GM12878 (cell line): ENCODE data around the gene LIMS1. TPM values are rescaled to one million over a fixed set of nuclear protein-coding genes. Genes with fewer than 3 reads are reported as not detected.

Experiments
- ASH2L ChIP-seq: fragments of 300-600, 200-600 bp; sonication (generic); IDR thresholded peaks from 2 replicates; pipeline ENCODE4 v1.6.1; 2017; ENCODE audit warnings: low read depth, mild to moderate bottlenecking, borderline replicate concordance
- ATF2 ChIP-seq: IDR thresholded peaks from 2 replicates; pipeline ENCODE4 v1.6.1; 2012; ENCODE audit warnings: low read length, inconsistent platforms
- ATF7 ChIP-seq: fragments of 450-650 bp; IDR thresholded peaks from 2 replicates; pipeline ENCODE4 v1.6.1; 2016; ENCODE audit warnings: low read depth, mild to moderate bottlenecking
- CREB1 ChIP-seq: IDR thresholded peaks from 2 replicates; pipeline ENCODE4 v1.6.1; 2012; ENCODE audit warnings: low read depth, mild to moderate bottlenecking, inconsistent platforms
- DPF2 ChIP-seq: fragments of 450-650 bp; IDR thresholded peaks from 2 replicates; pipeline ENCODE4 v1.6.1; 2017; ENCODE audit warnings: mild to moderate bottlenecking
- EED ChIP-seq: sonication (generic); IDR thresholded peaks from 2 replicates; pipeline ENCODE4 v1.6.1; 2016; ENCODE audit warnings: antibody characterized with exemption, low read depth
- EP300 ChIP-seq, 2 experiments: fragments of 150-350 bp in 1 of 2; IDR thresholded peaks; 2 replicates each; pipeline ENCODE4 v1.6.1; 2011 to 2012; ENCODE audit warnings: low read depth in 2 of 2, low read length in 2 of 2, borderline replicate concordance in 1 of 2, improper control_type of control experiment in 1 of 2, inconsistent platforms in 1 of 2; ENCODE audit not compliant: control insufficient read depth in 1 of 2
- FOXM1 ChIP-seq: IDR thresholded peaks from 2 replicates; pipeline ENCODE4 v1.6.1; 2012; ENCODE audit warnings: low read depth, mild to moderate bottlenecking, inconsistent platforms, low read length, moderate library complexity
- HDAC6 ChIP-seq: fragments of 200-600 bp; sonication (generic); IDR thresholded peaks from one replicate; pipeline ENCODE4 v1.8.0; 2017; ENCODE audit warnings: antibody characterized with exemption; ENCODE audit not compliant: unreplicated experiment
- IKZF2 ChIP-seq, 2 experiments: fragments of 450-650 bp; IDR thresholded peaks; 2 replicates each; pipeline ENCODE4 v1.6.1; 2017; ENCODE audit warnings: mild to moderate bottlenecking in 2 of 2, moderate library complexity in 2 of 2
- IRF4 ChIP-seq: IDR thresholded peaks from 2 replicates; pipeline ENCODE4 v1.6.1; 2011; ENCODE audit warnings: low read depth, low read length
- JUNB ChIP-seq: IDR thresholded peaks from 2 replicates; pipeline ENCODE4 v1.6.1; 2016; ENCODE audit warnings: antibody characterized with exemption, mild to moderate bottlenecking
- MAX ChIP-seq: IDR thresholded peaks from 2 replicates; pipeline ENCODE4 v1.6.1; 2012; ENCODE audit warnings: low read depth, low read length, improper control_type of control experiment
- MEF2A ChIP-seq: IDR thresholded peaks from 2 replicates; pipeline ENCODE4 v1.6.1; 2011; ENCODE audit warnings: low read depth, mild to moderate bottlenecking, low read length, moderate library complexity; ENCODE audit not compliant: insufficient read depth
- MEF2B ChIP-seq: fragments of 450-650 bp; IDR thresholded peaks from 2 replicates; pipeline ENCODE4 v1.6.1; 2018; ENCODE audit warnings: mild to moderate bottlenecking, moderate library complexity; ENCODE audit not compliant: partially characterized antibody, poor library complexity, severe bottlenecking
- MYB ChIP-seq: fragments of 150-350 bp; IDR thresholded peaks from 2 replicates; pipeline ENCODE4 v1.6.1; 2014; ENCODE audit warnings: mild to moderate bottlenecking, low read depth, low read length, borderline replicate concordance
- NFIC ChIP-seq: IDR thresholded peaks from 2 replicates; pipeline ENCODE4 v1.6.1; 2012; ENCODE audit warnings: low read depth, mild to moderate bottlenecking, inconsistent platforms, low read length, moderate library complexity
- NFXL1 ChIP-seq: fragments of 450-650 bp; IDR thresholded peaks from 2 replicates; pipeline ENCODE4 v1.6.1; 2017; ENCODE audit warnings: antibody characterized with exemption, mild to moderate bottlenecking, borderline replicate concordance
- NR2F1 ChIP-seq: fragments of 450-650 bp; conservative IDR thresholded peaks from 2 replicates; pipeline ENCODE4 v1.6.1; 2017; ENCODE audit warnings: mild to moderate bottlenecking
- PAX5 ChIP-seq: IDR thresholded peaks from 2 replicates; pipeline ENCODE4 v1.6.1; 2011; ENCODE audit warnings: low read depth, low read length, borderline replicate concordance
- RCOR1 ChIP-seq: conservative IDR thresholded peaks from 2 replicates; pipeline ENCODE4 v1.6.1; 2012; ENCODE audit warnings: low read depth, low read length, improper control_type of control experiment
- RUNX3 ChIP-seq: IDR thresholded peaks from 2 replicates; pipeline ENCODE4 v1.6.1; 2012; ENCODE audit warnings: low read length, inconsistent platforms
- STAT1 ChIP-seq: fragments of 450-650 bp; conservative IDR thresholded peaks from 2 replicates; pipeline ENCODE4 v1.6.1; 2014; ENCODE audit warnings: antibody characterized with exemption, mild to moderate bottlenecking
- STAT3 ChIP-seq: IDR thresholded peaks from 2 replicates; pipeline ENCODE4 v1.6.1; 2011; ENCODE audit warnings: low read depth, low read length, improper control_type of control experiment
- TAF1 ChIP-seq: IDR thresholded peaks from 2 replicates; pipeline ENCODE4 v1.6.1; 2011; ENCODE audit warnings: mild to moderate bottlenecking, low read depth, low read length, borderline replicate concordance
- TBL1XR1 ChIP-seq: IDR thresholded peaks from 2 replicates; pipeline ENCODE4 v1.6.1; 2012; ENCODE audit warnings: low read depth, low read length, improper control_type of control experiment
- ZNF217 ChIP-seq: fragments of 450-650 bp; IDR thresholded peaks from 2 replicates; pipeline ENCODE4 v1.6.1; 2017; ENCODE audit warnings: antibody characterized with exemption, mild to moderate bottlenecking
- ZNF24 ChIP-seq: fragments of 450-650 bp; IDR thresholded peaks from 2 replicates; pipeline ENCODE4 v1.6.1; 2017; ENCODE audit warnings: antibody characterized with exemption, mild to moderate bottlenecking
- ZNF687 ChIP-seq: fragments of 450-650 bp; IDR thresholded peaks from 2 replicates; pipeline ENCODE4 v1.6.1; 2017; ENCODE audit warnings: mild to moderate bottlenecking, moderate library complexity
- polyA plus RNA-seq, 11 experiments: library from polyadenylated mRNA; depleted of rRNA in 4 of 11; unstranded in 6 of 11; stranded (reverse) in 5 of 11; fragments of >200 nt; fragmentation: Nextera tagmentation in 4 of 11; fragmentation: Illumina TruSeq in 1 of 11; extraction: Ambion mirVana in 4 of 11; extraction: Trizol in 1 of 11; gene quantifications; 1 replicate in 1 of 11; 2 replicates in 10 of 11; pipeline versions ENCODE4 v1.2.1 to v1.2.3, GENCODE V29; 2011 to 2016; ENCODE audit warnings: inconsistent platforms in 2 of 11, missing spikeins in 2 of 11, low read depth in 1 of 11
- total RNA-seq, 4 experiments: library from RNA; depleted of rRNA in 3 of 4; stranded (reverse); fragments of >200 nt in 3 of 4; fragmentation: Illumina TruSeq in 1 of 4; extraction: Trizol in 1 of 4; gene quantifications; 2 replicates each; pipeline versions ENCODE4 v1.2.1 to v1.2.3, GENCODE V29; 2013 to 2021

The LIMS1 gene
- total and polyA plus RNA-seq, 10 of the 15 experiments (the other 5 are each of a cell fraction or from before 2014, with no cell fraction given), result 15.7 to 98.1 (median 43.9) TPM

GRCh38 chr2:108611021-108611420 lies 76.8 kb downstream of the LIMS1 start (continued):
- peak; percentile 65 to 75; a peak in 3 of 4 replicates for TF ChIP-seq IKZF2 (IDR thresholded peaks at IDR 0.05)
- no peak for TF ChIP-seq HDAC6
- peak; percentile 92 for TF ChIP-seq ZNF217
- TF ChIP-seq ATF2, result peak; percentile 84
- no peak for TF ChIP-seq EED
- no peak for TF ChIP-seq MAX
- TF ChIP-seq TBL1XR1, result peak; percentile 63; the same call in 1 of the 2 replicates
- peak; percentile 66; the same call in 1 of the 2 replicates for TF ChIP-seq NFIC
- TF ChIP-seq ZNF24, result peak; percentile 70; the same call in 1 of the 2 replicates
- TF ChIP-seq STAT3, result 0 out of 2 replicates have a peak, but pooled peaks have one; percentile 54
- peak; percentile 75 for TF ChIP-seq RUNX3
- no peak for TF ChIP-seq STAT1
- peak; percentile 46 for TF ChIP-seq NR2F1
- peak; percentile 57; the same call in 1 of the 2 replicates for TF ChIP-seq JUNB
- no peak for TF ChIP-seq ASH2L
- TF ChIP-seq MYB, result 0 out of 2 replicates have a peak, but pooled peaks have one; percentile 48
- no peak for TF ChIP-seq NFXL1
- no peak for TF ChIP-seq TAF1
- TF ChIP-seq ZNF687, result peak; percentile 33
- peak; percentile 63 to 83; a peak in 2 of 4 replicates for TF ChIP-seq EP300 (IDR thresholded peaks at IDR 0.05; ENCODE audit: borderline replicate concordance in 1 of 2, control insufficient read depth in 1 of 2, low read depth in 2 of 2, low read length in 2 of 2)
- TF ChIP-seq MEF2A, result 0 out of 2 replicates have a peak, but pooled peaks have one; percentile 18
- peak; percentile 97 for TF ChIP-seq ATF7
- peak; percentile 40; the same call in 1 of the 2 replicates for TF ChIP-seq IRF4
- TF ChIP-seq DPF2, result 0 out of 2 replicates have a peak, but pooled peaks have one; percentile 41
- peak; percentile 52; the same call in 1 of the 2 replicates for TF ChIP-seq FOXM1
- peak; percentile 70; the same call in 1 of the 2 replicates for TF ChIP-seq RCOR1
- peak; percentile 57; the same call in 1 of the 2 replicates for TF ChIP-seq PAX5
- peak; percentile 57; the same call in 1 of the 2 replicates for TF ChIP-seq CREB1
- peak; percentile 75 for TF ChIP-seq MEF2B
